GM13977 (cell line): ENCODE results near the gene DDAH1.

Experiments used
- DNase-seq: peaks from one replicate; pipeline ENCODE4 v3.0.0; 2012; ENCODE audit warnings: low spot score
- CTCF ChIP-seq: IDR thresholded peaks from 2 replicates; pipeline ENCODE4 v1.5.1; 2012; ENCODE audit warnings: mild to moderate bottlenecking, control low read depth; ENCODE audit not compliant: insufficient read depth; ENCODE audit errors: extremely low read depth, missing control alignments
- in situ Hi-C: fragments of 300-500 bp; cut with MboI; formaldehyde crosslinking; loops from one replicate; pipeline ENCODE4 v1.12.0; 2022; ENCODE audit warnings: low sequenced_read_pairs, low pct_unique_long_range_greater_than_20kb, mixed read lengths, inconsistent platforms; ENCODE audit not compliant: unreplicated experiment

Gene DDAH1

GRCh38 chr1:85393490-85393889 is 71.5 kb downstream of the DDAH1 start:
- DNase-seq, result no peak
- no peak for TF ChIP-seq CTCF
- in situ Hi-C loops, result no loop called here

DNA sequence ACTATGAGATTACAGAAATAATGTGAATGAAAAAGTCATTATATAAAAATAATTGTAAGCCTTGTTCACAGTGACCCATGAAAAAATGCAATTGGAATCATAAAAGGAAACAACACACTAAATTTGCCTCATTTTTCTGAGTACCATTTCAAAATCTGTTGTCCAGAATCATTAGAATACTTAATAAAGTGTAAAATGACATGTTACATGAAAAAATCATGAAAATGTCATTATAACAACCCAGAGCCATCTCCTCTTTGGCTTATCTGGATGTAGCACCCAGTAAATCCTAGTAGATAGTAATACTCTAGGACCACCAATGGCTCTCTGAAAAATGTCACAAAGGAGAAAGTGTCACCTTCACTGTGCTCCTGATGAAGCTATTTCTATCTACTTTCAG is 76.5 kb downstream of the DDAH1 start:
- no peak for TF ChIP-seq CTCF
- in situ Hi-C loops, result no loop called here
- no peak for DNase-seq

GRCh38 chr1:85387781-85388180 is 77.2 kb downstream of the DDAH1 start:
- in situ Hi-C loops, result no loop called here
- TF ChIP-seq CTCF, result no peak
- no peak for DNase-seq

DNA sequence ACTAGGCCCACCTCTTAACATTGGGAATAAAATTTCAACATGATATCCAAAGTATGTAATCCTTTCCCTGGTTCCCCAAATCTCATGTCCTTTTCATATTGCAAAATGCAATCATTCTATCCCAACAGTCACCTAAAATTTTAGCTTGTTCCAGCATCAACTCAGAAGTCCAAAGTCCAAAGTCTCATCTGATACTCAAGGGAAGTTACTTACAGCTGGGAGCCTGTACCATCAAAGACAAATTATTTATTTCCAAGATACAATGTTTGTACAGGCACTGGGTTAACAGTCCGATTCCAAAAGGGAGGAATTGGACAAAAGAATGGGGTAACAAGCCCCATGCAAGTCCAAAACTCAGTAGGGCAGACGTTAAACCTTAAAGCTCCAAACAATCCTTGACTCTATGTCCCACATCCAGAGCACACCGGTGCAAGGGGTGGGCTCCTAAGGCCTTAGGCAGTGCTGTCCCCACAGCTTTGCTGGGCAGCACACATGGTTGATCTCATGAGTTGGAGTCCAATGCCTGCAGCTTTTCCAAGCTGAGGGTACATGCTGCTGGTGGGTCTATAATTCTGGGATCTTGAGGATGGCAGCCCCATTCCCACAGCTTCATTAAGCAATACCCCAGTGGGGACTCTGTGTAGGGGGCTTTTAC is 78.8 kb downstream of the DDAH1 start:
- in situ Hi-C loops, result no loop called here

DNA sequence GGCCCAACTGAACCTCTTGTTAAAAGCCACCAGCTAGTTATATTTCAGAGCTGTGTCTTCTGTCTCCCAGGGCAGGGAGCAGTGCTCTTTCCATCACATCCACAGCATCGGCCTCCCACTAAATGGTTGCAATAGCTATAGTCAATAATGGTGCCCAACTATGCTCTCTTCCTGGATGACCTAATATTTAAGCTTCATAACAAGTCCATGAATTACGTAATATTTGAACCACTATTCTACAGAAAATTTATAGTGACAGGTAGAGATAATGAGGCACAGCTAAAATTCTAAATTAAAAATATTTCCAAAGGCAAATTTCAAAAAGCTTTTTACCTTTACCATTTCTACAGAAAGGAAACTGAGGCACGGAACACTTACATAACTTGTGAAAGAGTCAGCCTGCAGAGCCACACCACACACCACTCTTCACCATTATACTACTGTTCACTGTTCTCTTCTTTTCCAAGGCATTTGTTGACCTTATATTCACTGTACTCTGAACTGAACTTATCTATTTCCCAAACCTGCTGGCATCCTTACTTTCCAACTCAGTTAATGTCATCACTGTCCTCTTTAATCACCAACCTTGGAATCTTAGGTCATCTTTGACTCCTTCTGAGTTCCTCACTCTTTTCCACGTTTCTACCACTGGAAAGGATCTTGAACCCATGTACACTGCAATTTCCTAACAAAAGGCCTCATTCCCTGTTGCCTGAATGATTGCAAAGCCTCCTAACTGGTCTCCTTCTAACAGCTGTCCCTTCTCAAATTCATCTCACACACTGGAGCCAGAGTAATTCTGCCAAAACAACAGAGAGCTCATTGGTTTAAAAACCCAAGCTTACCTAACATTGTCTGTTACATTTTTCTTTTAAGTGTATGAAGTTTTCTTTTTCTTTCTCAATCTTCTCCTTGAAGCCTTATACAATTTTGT is 85.5 kb downstream of the DDAH1 start:
- in situ Hi-C loops, result no loop called here
- no peak for DNase-seq
- no peak for TF ChIP-seq CTCF

More for the DNA sequence above, 78.8 kb downstream of the DDAH1 start:
- no peak for DNase-seq
- no peak for TF ChIP-seq CTCF

DNA sequence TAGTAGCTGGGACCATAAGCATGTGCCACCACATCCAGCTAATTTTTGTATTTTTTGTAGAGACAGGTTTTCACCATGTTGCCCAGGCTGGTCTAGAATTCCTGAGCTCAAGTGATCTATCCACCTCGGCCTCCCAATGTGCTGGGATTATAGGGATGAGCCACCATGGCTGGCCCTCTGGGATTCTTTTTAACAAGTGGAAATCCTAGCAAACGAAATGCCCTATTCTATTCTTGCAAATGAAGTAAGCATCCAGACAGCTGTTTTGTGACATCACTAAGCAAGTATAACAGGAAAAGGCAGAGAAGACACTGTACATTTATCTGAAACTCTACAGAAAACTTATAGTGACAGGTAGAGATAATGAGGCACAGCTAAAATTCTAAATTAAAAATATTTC is 86.4 kb downstream of the DDAH1 start:
- DNase-seq, result no peak
- no peak for TF ChIP-seq CTCF
- in situ Hi-C loops, result no loop called here
